ENCODE measurements around the gene SQSTM1.

The SQSTM1 gene

DNA sequence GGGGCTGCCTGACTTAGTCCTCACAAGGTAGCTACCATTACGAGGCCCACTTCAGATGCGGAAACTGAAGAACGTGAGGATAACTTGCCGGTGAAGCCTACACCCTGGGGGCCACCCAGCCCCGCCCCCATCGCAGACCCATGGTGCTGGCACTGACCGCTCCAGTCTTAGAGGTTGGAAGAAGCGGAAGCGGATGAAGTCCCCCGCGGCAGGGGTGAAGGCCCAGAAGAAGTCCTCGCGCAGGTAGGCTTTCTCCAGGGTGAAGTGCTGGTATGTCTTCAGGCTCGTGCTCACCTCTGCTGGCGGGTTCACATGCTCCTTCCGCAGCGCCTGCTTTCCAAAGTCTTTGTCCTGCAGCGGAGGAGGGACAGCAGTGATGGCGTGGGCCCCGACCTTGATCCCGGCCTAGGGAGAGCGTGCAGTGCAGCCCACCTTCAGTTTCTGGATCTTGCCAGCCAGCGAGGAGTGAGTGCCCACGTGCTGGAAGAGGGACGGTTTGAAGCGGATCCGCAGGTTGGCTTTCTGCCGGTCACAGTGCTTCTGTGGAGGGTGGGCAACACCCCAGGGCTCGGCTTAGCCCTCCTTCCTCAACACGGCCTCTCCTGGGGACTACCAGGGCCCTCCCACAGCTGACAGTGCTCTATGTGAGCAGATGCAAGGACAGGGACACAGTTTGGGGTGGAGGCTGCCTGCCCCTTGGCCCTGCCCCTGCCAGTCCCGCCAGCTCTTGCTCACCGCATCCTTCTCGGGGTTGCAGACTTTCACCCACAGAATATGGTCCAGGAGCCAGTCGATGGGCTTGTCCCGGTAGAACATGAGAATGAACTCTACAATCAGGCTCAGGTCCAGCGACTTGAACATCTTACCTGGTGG is 21.7 kb upstream of the SQSTM1 start:
- no peak for TF ChIP-seq GABPA (IDR thresholded peaks at IDR 0.05; ENCODE audit: low read depth)
- no peak for TF ChIP-seq SPI1 (IDR thresholded peaks at IDR 0.05; ENCODE audit: borderline replicate concordance, low read depth)
- no peak for TF ChIP-seq POLR2AphosphoS5 (IDR thresholded peaks at IDR 0.05; ENCODE audit: low read depth)
- TF ChIP-seq CTCF (IDR thresholded peaks at IDR 0.05; ENCODE audit: insufficient read depth, low read length) = no peak
- TF ChIP-seq REST (IDR thresholded peaks at IDR 0.05; ENCODE audit: insufficient replicate concordance, low read depth) = no peak
- no peak for DNase-seq (ENCODE audit: low read depth in 1 of 2, low spot score in 1 of 2)
- Histone ChIP-seq H3K4me3 (replicated peaks; ENCODE audit: insufficient read depth, low read length) (no peak overlapping the region), H3K27me3 (ENCODE audit: insufficient read depth, poor library complexity, severe bottlenecking) (no peaks in the 10 kb centered on the region), H3K27ac (replicated peaks) (no peak overlapping the region)

- no peak for DNase-seq (ENCODE audit: low read depth in 1 of 2, low spot score in 1 of 2)
- no peaks in the 10 kb centered on the region for H3K27me3 ChIP-seq (ENCODE audit: insufficient read depth, poor library complexity, severe bottlenecking)
- TF ChIP-seq GABPA (IDR thresholded peaks at IDR 0.05; ENCODE audit: low read depth) = no peak
- TF ChIP-seq CTCF (IDR thresholded peaks at IDR 0.05; ENCODE audit: insufficient read depth, low read length) = no peak
- no peak for TF ChIP-seq SPI1 (IDR thresholded peaks at IDR 0.05; ENCODE audit: borderline replicate concordance, low read depth)
- no peak for TF ChIP-seq REST (IDR thresholded peaks at IDR 0.05; ENCODE audit: insufficient replicate concordance, low read depth)
- no peak for TF ChIP-seq POLR2AphosphoS5 (IDR thresholded peaks at IDR 0.05; ENCODE audit: low read depth)
- H3K27ac ChIP-seq (replicated peaks) = no peak overlapping the region
- no peak overlapping the region for H3K4me3 ChIP-seq (replicated peaks; ENCODE audit: insufficient read depth, low read length)
Measured at GRCh38 chr5:179799644-179799973, 21.1 kb upstream of the SQSTM1 start.

GRCh38 chr5:179800071-179800695 is 20.5 kb upstream of the SQSTM1 start:
- no peak overlapping the region for H3K4me3 ChIP-seq (replicated peaks; ENCODE audit: insufficient read depth, low read length)
- TF ChIP-seq CTCF (IDR thresholded peaks at IDR 0.05; ENCODE audit: insufficient read depth, low read length) (no peak), GABPA (IDR thresholded peaks at IDR 0.05; ENCODE audit: low read depth) (no peak), SPI1 (IDR thresholded peaks at IDR 0.05; ENCODE audit: borderline replicate concordance, low read depth) (no peak), REST (IDR thresholded peaks at IDR 0.05; ENCODE audit: insufficient replicate concordance, low read depth) (no peak), POLR2AphosphoS5 (IDR thresholded peaks at IDR 0.05; ENCODE audit: low read depth) (no peak)
- no peak for DNase-seq (ENCODE audit: low read depth in 1 of 2, low spot score in 1 of 2)

More at GRCh38 chr5:179800071-179800695, 20.5 kb upstream of the SQSTM1 start:
- Histone ChIP-seq H3K27ac (replicated peaks) (no peak overlapping the region), H3K27me3 (ENCODE audit: insufficient read depth, poor library complexity, severe bottlenecking) (no peaks in the 10 kb centered on the region)
